G401 (cell line): Measurements from ENCODE around the gene IMMP1L. TPM values are rescaled to one million over a fixed set of nuclear protein-coding genes. Genes with fewer than 3 reads are reported as not detected.

ENCODE experiments used
- DNase-seq: peaks from one replicate; pipeline ENCODE4 v3.0.0-alpha.2; 2015; ENCODE audit warnings: low spot score
- in situ Hi-C: cut with HindIII; loops from 2 replicates; pipeline ENCODE4 v1.10.0; 2016; ENCODE audit warnings: low sequenced_read_pairs, mixed read lengths
- total RNA-seq: library from RNA; depleted of rRNA; stranded (reverse); fragments of >200 nt; shearing (Covaris generic); gene quantifications from 2 replicates; pipeline ENCODE4 v1.2.3, GENCODE V29; 2014

Gene IMMP1L
- total RNA-seq, 1 experiment from 2014 or later, result 74.3 TPM

DNA sequence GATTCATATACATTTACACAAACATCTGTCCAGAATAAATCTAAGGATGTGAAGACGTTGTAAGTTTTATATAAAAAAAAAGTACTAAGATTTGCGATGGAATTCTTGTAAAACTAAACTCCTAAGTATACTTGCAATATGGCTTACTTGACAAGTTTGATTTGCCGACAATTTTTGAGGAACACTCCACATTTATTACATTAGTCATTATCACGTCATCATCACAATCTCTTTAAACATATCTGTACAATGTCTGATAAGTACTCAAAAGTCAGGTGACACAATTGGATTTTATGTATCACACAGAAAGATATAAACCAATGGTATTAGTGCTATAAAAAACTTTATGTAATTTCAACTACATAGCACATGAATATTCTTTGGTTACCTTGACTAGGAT is 30.4 kb downstream of the IMMP1L start:
- in situ Hi-C loops, result no loop called here
- DNase-seq, result peak; percentile 22

DNA sequence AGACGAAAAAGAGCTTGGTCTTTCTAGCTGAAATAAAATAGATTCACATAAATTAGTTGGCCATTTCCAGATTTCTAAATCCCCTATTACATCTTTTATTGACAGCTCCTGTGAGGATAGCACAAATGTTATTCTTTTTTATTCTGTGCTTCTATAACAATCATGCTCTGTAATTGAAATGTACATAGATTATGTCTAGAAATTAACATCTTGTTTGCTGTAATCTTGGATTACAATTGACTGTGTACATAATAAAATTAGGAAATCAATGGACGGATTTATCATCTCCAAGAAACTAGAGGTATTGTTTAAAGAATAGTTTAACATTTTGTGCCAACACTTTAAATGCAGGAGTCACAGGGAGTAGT is 31.2 kb downstream of the IMMP1L start:
- no peak for DNase-seq
- in situ Hi-C loops, result no loop called here

DNA sequence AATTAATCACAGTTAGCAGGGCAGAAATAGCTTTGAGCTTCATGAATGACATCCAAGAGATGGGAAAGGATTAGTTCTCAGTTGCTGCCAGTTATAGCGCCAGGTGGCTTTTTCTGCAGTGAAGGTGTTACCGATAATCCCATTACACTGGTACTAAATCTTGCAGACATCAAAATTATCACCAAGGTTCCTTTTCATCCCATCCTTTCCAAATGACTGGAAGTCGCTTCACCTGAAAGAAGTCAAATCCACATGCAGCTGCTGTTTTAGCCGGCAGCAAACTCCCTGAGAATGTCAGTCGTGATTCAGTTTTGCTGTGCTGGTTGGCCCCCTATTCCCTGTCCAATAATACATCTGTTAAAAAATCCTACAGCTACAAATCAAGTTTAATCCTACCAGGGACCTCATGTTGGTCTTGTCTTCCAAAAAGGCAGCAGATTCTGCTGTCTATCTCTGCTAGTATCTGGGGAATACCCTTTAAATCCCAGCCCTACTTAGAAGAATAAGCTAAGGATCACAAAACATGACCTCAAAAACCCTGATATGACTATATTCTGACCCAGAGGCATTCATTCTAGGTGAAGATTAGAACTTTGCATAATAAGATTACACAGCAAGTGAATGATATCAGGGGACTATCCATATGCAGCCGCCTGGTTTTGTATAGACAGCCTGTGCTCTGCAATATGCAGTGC is 31.7 kb downstream of the IMMP1L start:
- DNase-seq, result peak; percentile 69
- in situ Hi-C loops, result no loop called here

DNA sequence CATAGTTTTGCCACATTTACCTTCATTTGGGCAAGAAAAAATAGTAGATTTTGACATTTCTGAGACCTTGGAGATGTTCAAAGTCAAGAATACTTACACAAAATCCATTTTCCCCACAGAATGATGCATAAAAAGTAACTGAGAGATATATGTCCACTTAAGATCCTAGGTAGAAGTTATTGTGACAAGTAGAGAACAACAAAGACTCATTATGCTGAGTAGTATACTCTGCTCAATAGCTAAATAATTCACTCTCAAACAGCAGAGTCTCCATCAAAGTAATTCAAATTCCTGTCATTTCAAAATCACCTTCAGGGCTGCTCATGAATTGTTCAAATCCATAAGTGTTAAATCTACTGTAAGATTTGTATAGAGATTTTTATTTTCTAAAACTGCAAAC is 35.3 kb downstream of the IMMP1L start:
- in situ Hi-C loops, result no loop called here
- no peak for DNase-seq

DNA sequence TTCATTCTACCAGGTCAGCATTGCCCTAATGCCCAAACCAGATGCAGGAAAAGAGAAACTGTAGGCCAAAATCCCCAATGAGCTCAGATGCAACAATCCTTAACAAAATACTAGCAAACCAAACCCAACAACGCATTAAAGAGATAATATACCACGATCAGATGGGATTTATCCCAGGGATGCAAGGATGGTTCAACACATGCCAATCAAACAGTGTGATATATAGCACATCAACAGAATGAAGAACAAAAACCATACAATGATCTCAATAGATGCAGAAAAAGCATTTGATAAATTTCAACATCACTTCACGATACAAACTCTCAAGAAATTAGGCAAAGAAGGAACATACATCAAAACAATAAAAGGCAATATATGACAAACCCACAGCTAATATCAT is 45.0 kb downstream of the IMMP1L start:
- DNase-seq, result no peak
- in situ Hi-C loops, result no loop called here

DNA sequence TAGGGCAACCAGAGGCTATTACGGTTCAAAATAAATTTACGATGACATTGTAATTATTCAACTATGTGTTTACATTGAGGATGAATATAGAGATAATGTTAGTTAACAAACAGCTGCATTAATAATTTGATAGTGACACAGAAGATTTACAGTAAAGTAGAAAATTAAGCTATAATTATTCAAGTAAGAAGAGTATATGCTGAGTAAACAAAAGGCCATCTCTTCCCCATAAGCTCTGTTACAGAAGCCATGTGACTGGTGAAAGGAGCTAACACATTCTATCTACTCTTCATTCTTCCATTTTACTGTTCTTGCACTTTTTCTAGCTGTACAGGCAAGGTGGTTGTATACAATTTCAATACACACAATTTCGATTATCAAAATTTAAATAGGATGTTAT is 54.2 kb downstream of the IMMP1L start:
- in situ Hi-C loops, result no loop called here
- DNase-seq, result no peak

DNA sequence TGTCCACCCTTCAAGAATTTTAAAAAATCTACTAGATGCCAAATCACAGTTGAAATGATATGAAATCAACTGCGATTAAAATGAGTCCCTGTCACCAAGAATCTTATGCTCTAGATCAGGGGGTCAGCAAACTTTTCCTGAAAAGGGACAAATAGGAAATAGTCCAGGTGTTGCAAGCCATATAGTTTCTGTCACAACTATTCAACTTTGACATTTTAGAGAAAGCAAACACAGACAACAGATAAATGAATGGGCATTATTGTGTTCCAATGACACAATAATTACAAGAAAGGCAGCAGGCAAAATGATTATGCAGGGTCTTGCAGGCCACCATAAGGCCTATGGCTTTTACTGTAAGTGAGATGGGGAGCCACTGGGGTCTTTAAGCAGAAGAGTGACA is 58.6 kb downstream of the IMMP1L start:
- in situ Hi-C loops, result no loop called here
- DNase-seq, result no peak

DNA sequence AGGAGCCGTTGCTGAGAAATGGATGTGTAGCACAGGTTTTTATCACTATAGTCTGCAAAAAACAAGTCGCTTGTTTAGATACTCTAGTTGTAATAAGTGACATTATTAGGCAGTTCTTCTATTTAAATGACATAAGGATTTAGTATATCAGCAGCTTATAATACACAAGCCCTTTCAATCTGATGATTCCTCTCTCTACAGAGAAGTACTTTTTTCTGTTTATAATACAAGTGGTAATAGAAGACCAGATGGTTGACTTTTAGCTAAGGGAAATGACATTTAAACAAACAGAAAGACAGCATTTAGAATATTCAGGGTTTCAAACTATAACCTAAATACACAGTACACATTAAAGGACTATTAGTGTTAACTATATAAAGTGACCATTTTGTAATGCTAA is 60.4 kb downstream of the IMMP1L start:
- in situ Hi-C loops, result no loop called here
- DNase-seq, result no peak

DNA sequence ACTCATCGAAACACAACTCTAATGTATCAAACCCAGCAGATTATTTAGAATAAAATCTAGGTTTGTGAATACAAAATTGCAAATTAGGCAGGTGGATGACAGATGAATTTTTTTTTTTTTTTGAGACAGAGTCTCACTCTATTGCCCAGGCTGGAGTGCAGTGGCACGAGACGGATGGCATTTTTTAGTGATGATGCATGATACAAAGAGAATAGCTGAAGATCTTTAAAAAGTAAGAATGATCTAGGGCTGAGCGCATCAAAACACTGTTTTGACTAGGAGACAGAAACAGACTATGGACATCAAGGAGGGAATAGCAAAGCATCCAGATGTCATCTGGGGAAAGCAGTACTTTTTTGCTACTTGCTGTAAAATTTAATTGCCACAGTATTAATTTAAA is 63.8 kb downstream of the IMMP1L start:
- DNase-seq, result no peak
- in situ Hi-C loops, result no loop called here

DNA sequence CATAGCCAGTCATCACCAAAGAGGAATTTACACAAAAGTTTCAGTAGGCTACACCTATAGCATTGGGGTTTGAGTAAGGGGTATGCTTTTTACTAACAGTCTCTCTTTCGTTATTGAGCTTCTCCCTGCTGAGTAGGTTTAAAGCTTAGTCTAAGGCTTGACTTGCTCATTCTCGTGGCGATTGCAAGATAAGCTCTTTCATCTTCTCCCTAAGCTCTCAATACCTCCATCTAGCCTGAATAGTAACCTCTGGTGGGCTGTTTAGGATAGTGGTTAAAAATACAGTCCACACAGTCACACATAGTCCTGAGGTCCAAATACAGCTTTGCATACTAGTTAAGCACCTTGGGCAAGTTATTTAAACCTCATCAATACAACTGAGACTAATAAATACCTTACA is 65.6 kb downstream of the IMMP1L start:
- in situ Hi-C loops, result no loop called here
- no peak for DNase-seq

DNA sequence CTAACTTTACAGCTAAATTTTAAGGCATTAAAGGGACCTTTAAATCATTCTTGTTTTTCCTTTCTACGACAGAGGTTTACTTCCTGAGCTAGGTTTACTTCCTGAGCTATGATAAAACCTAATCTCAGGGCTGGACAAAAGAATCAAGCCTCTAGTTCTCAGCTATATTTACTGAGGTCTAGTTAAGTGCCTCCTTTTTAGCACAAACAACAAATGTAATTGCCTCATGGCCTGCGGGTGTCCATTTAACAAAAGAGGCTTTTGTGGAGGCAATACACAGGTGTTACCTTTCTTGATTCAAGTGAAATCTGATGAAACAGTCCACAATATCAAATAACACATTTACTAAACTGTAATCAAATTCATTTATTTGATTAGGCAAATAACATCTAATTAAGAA is 67.3 kb downstream of the IMMP1L start:
- no peak for DNase-seq
- in situ Hi-C loops, result no loop called here

DNA sequence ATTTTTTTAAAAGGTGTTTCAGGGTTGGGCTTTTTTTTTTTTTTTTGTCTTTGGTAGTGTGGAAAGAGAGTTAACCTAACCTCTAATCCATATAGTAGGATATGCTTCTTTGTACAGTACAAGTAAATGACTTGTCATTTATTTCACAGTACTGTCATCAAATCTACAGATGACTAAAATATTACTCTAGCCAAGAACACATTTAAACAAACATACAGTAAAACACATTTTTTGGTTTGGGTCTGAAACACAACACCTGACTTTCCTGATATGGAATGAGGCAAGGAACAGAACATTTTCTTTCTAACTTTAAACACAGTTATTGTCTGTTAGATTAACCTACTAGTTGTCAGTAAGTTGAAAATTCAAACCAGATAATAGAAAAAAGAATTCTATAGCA is 68.1 kb downstream of the IMMP1L start:
- no peak for DNase-seq
- in situ Hi-C loops, result no loop called here

DNA sequence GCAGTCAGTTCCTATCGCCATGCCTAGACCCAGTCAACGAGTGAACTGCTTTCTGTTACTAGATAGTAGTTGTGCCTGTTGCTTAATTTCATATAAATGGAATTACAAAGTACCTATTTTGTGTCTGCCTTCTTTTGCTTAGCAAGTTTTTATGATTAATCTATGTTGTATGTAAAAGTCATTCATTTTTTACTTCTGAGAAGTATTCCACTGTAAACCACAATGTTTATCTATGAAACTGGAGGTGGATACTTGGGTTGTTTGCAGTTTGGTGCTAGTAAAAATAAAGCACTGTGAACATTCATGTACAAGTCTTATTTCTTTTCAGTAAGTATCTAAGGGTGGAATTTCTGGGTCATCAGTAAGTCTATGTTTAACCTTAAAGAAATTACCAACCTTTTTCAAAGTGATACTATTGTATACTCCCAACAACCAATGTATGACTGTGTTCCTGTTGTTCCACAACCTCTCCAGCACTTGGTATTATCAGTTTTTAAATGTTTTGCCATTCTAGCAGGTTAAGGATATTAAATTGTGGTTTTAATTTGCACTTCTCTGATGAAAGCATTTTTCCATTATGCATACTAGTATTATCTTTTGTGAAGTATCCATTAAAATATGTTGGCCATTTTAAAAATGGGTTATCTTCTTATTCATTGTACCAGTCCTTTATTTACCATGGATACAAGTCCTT is 71.5 kb downstream of the IMMP1L start:
- in situ Hi-C loops, result no loop called here
- DNase-seq, result no peak

DNA sequence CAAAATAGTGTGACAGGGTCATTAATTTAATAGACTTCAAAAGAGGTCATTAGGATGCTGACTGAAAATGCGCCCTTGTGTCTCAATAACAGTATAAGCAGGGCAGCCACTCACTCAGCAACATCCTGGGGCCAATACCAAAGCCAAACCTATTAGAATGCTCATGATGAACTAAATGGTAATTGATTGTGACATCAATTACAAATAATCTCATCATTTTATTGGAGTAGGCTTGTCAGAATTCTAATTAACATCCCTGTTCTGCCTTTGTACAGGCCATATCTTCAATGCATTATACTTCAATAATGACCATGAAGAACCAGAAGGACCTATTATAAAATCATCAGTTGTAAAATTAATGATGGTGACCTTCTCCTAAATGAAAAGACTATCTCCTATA is 75.6 kb downstream of the IMMP1L start:
- in situ Hi-C loops, result no loop called here
- no peak for DNase-seq

DNA sequence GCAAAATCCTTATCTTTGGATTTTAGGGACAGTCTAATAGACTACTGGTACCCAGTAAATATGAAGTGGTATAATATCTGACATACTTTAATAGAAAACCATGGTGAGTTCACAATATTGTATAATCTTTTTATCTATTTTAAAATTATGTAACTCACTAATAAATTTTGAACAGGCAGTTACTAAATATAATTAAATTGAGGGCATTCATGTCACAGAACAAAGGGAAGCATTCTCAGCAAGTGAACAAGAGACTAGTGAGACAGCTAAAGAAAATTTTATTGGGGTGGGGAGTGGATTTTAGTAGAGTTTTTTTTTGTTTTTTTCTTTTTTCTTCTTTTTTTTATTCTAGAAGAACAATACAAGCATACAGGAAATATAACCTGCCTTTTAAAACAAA is 84.8 kb downstream of the IMMP1L start:
- in situ Hi-C loops, result no loop called here
- no peak for DNase-seq

DNA sequence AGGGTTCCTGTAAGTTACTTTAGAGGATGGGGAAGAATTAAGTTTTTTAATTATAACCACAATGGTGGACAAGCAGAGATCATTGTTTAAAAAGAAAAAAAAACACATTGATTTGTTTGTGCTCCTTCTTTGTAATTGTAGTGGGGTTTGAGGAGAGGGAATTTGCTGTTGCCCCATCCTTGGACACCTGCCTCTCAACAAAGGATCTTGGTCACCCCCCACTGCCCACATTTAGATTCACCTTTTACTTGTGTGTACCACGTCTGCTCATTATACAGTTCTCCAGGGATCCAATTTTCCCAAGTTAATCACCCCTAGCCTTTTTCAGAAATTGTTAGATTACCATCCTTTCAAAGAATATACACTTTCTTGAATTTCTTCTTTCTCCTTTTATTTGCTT is 86.7 kb downstream of the IMMP1L start:
- no peak for DNase-seq
- in situ Hi-C loops, result no loop called here

DNA sequence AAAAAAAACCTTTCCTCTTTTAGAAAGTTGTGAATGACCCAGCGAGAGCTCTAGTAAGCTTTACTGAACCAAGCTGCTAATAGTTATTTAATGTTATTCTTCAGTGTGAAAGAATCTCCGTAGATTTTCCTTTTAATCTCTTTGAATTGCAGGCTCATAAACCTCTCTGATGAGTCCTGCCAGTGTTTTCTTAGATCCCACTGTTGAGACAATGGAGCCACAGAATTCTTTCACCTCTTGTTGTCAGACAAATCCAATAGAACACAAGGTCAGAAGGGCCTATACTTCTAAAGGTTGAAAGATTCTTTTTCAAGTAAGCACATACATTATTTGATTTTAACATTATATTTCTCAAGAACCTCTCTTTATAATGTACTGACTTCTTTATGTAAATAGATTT is 87.6 kb downstream of the IMMP1L start:
- DNase-seq, result no peak
- in situ Hi-C loops, result no loop called here

DNA sequence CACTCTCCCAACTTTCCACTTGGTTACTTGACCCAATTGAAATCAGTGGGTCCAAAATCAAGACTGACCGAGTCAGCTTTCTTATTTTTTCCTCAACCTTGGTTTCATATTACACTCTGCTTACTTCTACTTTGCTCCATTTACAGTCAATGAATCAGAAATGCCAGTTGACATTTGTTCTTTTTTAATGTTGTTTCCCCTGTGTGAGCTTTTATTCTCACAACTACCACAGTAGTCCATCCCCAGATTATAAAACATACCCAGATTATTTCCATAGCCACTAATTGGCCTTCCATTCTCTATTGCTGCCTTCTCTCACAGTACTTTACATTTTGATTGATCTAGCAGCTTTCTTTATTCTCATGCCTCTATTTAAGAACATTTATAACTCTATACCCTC is 89.8 kb downstream of the IMMP1L start:
- in situ Hi-C loops, result no loop called here

DNA sequence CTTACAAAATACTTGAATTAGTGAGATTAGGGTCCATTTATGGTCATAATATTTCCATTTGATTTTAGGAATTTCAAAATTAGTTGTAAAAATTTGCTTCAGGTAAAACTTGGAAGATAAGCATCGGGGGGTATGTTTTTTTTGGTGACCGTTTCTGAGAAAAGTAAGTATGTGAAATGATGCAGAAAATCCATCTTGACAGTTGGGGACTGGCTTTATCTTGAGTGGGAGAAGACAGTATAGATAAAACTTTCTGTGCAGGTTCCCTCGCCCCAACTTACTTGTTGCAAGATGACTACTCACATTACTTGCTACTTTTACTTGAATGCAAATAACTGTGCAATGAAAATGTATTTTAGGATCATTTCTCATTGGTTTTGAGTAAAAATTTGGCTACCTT is 90.3 kb downstream of the IMMP1L start:
- in situ Hi-C loops, result no loop called here
- no peak for DNase-seq

More for the DNA sequence above, 89.8 kb downstream of the IMMP1L start:
- no peak for DNase-seq

DNA sequence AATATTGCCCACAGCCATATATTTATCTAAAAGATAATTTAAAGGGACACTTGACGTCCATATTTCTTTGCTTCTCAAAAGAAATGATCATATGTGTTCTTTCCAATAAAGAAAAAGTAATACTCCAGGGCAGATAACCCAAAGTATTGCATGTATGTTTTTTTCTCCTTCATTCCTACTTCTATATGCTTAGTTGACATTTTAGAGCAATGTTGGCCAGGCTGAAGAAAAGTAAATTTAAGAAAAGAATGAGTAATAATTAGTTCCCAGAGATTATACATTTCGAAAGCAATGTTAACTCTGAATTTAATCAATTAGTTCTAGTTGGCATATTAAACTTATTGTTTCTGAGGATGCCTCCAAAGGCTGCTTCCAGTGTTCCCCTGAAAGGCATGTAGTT is 91.6 kb downstream of the IMMP1L start:
- no peak for DNase-seq
- in situ Hi-C loops, result no loop called here

DNA sequence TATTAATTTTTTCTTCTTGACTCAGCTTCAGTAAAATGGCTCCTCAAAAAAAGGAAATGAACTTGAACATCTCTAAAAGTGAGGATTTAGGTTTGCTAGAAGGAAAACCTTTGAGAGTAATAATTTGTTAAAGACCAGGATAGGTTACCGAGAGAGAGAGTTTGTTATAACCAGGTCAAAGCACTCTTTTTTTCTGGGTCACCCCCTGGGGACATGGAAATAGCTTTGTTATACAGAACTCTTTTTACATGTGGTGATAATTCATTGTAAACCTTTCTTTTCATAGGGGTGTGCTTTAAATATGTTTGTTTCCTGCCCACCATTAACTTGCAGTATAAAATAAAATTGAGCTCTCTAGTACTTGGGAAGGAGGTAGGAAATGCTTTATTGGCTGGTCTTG is 92.1 kb downstream of the IMMP1L start:
- DNase-seq, result no peak
- in situ Hi-C loops, result no loop called here
